ENCODE measurements around the gene FNIP2.

GRCh38 chr4:158912390-158912789 is 143.6 kb downstream of the FNIP2 start:
- no peak for TF ChIP-seq CTCF (conservative IDR thresholded peaks at IDR 0.05; ENCODE audit: low read depth, low read length)
- TF ChIP-seq EZH2 (IDR thresholded peaks at IDR 0.05; ENCODE audit: borderline replicate concordance, low read depth, low read length, poor library complexity, severe bottlenecking), result no peak

All from A673 (cell line).